PC-9 (cell line): Measurements from ENCODE around the gene WNT9A. TPM values are rescaled to one million over a fixed set of nuclear protein-coding genes. Genes with fewer than 3 reads are reported as not detected.

Experiments used
- BruUV-seq: library from RNA; stranded (reverse); fragments of 400-500 nt; replicated peaks from 2 replicates; lab custom pipeline; 2021; lab: Mats Ljungman, UMichigan
- CTCF ChIA-PET: fragments of 300-600 bp; sonication (Branson Sonifier 250); formaldehyde crosslinking; loops from one replicate; lab custom pipeline; 2022; ENCODE audit warnings: antibody characterized with exemption; lab: Charles Lee
- POLR2A ChIA-PET: fragments of 300-600 bp; sonication (Branson Sonifier 250); formaldehyde crosslinking; loops from one replicate; lab custom pipeline; 2022; ENCODE audit warnings: antibody characterized with exemption; ENCODE audit not compliant: unreplicated experiment; lab: Charles Lee
- DNase-seq, 2 experiments: peaks; one replicate each; pipeline versions ENCODE4 v3.0.0 to v3.0.0-alpha.2; 2015 to 2022; ENCODE audit warnings: mixed read lengths in 1 of 2
- H2AFZ ChIP-seq: fragments of 200-600 bp; sonication (generic); 2 replicates; pipeline ENCODE4 v1.8.1; 2017; ENCODE audit warnings: antibody characterized with exemption
- H3F3A ChIP-seq: fragments of 200-600 bp; sonication (generic); 2 replicates; pipeline ENCODE4 v1.8.1; 2017; ENCODE audit warnings: antibody characterized with exemption, mild to moderate bottlenecking, low read depth; ENCODE audit not compliant: insufficient read depth
- H3K27ac ChIP-seq: fragments of 200-600 bp; sonication (generic); 2 replicates; pipeline ENCODE4 v1.6.1; 2016; ENCODE audit warnings: mixed run types
- H3K27me3 ChIP-seq: fragments of 200-600 bp; sonication (generic); 2 replicates; pipeline ENCODE4 v1.6.1; 2016; ENCODE audit warnings: low read depth, mixed run types; ENCODE audit not compliant: insufficient read depth
- H3K36me3 ChIP-seq: fragments of 200-600 bp; sonication (generic); 2 replicates; pipeline ENCODE4 v1.6.1; 2016; ENCODE audit warnings: low read depth, mixed run types
- H3K4me1 ChIP-seq: fragments of 200-600 bp; sonication (generic); replicated peaks from 2 replicates; pipeline ENCODE4 v1.6.1; 2016; ENCODE audit warnings: mixed run types; ENCODE audit not compliant: insufficient read depth
- H3K4me2 ChIP-seq: fragments of 200-600 bp; sonication (generic); 2 replicates; pipeline ENCODE4 v1.6.1; 2017; ENCODE audit warnings: mixed run types
- H3K4me3 ChIP-seq: fragments of 200-600 bp; sonication (generic); 2 replicates; pipeline ENCODE4 v1.6.1; 2016; ENCODE audit warnings: mixed run types
- H3K79me2 ChIP-seq: fragments of 200-600 bp; sonication (generic); 2 replicates; pipeline ENCODE4 v1.6.1; 2017; ENCODE audit warnings: low read depth, mixed run types
- H3K9me2 ChIP-seq: fragments of 200-600 bp; sonication (generic); 2 replicates; pipeline ENCODE4 v1.8.1; 2017; ENCODE audit warnings: mild to moderate bottlenecking; ENCODE audit not compliant: insufficient read depth
- H3K9me3 ChIP-seq: fragments of 200-600 bp; sonication (generic); 2 replicates; pipeline ENCODE4 v1.8.1; 2016; ENCODE audit warnings: low read depth; ENCODE audit not compliant: insufficient read depth
- H4K20me1 ChIP-seq: fragments of 200-600 bp; sonication (generic); 2 replicates; pipeline ENCODE4 v1.8.1; 2017; ENCODE audit not compliant: insufficient read depth
- EZH2 ChIP-seq: fragments of 200-600 bp; sonication (generic); IDR thresholded peaks from 2 replicates; pipeline ENCODE4 v1.8.0; 2017; ENCODE audit warnings: antibody characterized with exemption, low read depth
- intact Hi-C: fragments of 100-400 bp; cut with micrococcal nuclease; formaldehyde crosslinking; loops from one replicate; pipeline ENCODE4 v1.10.0; 2022; ENCODE audit not compliant: unreplicated experiment
- total RNA-seq: library from RNA; stranded (reverse); gene quantifications from 2 replicates; pipeline ENCODE4 v1.2.3, GENCODE V29; 2021
- TF ChIP-seq, protein P1 (sequence below): fragments of 200-600 bp; sonication (generic); conservative IDR thresholded peaks from 2 replicates; pipeline ENCODE4 v1.6.1; 2017; ENCODE audit warnings: mixed run types, antibody characterized with exemption, mild to moderate bottlenecking, moderate library complexity

WNT9A gene
- total RNA-seq, 1 experiment from 2014 or later: 42.4 TPM

- Histone ChIP-seq H3K9me2 (no peaks in the 10 kb centered on the region), H3K27ac (no peak overlapping the region), H3K27me3 (no peaks in the 10 kb centered on the region), H3K9me3 (no peaks in the 10 kb centered on the region), H4K20me1 (no peaks in the 10 kb centered on the region), H3K4me1 (no peaks in the 10 kb centered on the region), H2AFZ (no peak overlapping the region), H3K79me2 (no peaks in the 10 kb centered on the region), H3F3A (no peaks in the 10 kb centered on the region), H3K36me3 (no peaks in the 10 kb centered on the region), H3K4me3 (no peak overlapping the region), H3K4me2 (no peak overlapping the region)
- DNase-seq: no peak
- ChIA-PET CTCF (interaction anchor here (0.6 kb wide), 1 partner anchor 157 kb away, joined by 4 read pairs; no protein-coding TSS in a partner anchor), POLR2A (interaction anchor here (0.6 kb wide), 1 partner anchor 132 kb away, joined by 4 read pairs; no protein-coding TSS in a partner anchor)
- no peak for TF ChIP-seq EZH2
- intact Hi-C loops: no loop called here
- no TSS peak for BruUV-seq
Measured at GRCh38 chr1:227921461-227922185, 26.1 kb downstream of the WNT9A start.

- Histone ChIP-seq H3K9me3 (no peaks in the 10 kb centered on the region), H3K27ac (no peak overlapping the region), H3K9me2 (no peaks in the 10 kb centered on the region), H3K4me2 (no peak overlapping the region), H3K79me2 (no peaks in the 10 kb centered on the region), H3K4me1 (no peaks in the 10 kb centered on the region), H2AFZ (no peak overlapping the region), H4K20me1 (no peaks in the 10 kb centered on the region), H3K27me3 (no peaks in the 10 kb centered on the region), H3K36me3 (no peaks in the 10 kb centered on the region), H3F3A (no peaks in the 10 kb centered on the region), H3K4me3 (no peak overlapping the region)
- DNase-seq: no peak
- intact Hi-C loops: no loop called here
- no peak for TF ChIP-seq EZH2
- TF ChIP-seq, protein P1, sequence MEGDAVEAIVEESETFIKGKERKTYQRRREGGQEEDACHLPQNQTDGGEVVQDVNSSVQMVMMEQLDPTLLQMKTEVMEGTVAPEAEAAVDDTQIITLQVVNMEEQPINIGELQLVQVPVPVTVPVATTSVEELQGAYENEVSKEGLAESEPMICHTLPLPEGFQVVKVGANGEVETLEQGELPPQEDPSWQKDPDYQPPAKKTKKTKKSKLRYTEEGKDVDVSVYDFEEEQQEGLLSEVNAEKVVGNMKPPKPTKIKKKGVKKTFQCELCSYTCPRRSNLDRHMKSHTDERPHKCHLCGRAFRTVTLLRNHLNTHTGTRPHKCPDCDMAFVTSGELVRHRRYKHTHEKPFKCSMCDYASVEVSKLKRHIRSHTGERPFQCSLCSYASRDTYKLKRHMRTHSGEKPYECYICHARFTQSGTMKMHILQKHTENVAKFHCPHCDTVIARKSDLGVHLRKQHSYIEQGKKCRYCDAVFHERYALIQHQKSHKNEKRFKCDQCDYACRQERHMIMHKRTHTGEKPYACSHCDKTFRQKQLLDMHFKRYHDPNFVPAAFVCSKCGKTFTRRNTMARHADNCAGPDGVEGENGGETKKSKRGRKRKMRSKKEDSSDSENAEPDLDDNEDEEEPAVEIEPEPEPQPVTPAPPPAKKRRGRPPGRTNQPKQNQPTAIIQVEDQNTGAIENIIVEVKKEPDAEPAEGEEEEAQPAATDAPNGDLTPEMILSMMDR: no peak
- no TSS peak for BruUV-seq
- ChIA-PET POLR2A (no interaction called here), CTCF (no interaction called here)
Measured at GRCh38 chr1:227920896-227921295, 26.8 kb downstream of the WNT9A start.

GRCh38 chr1:227920426-227920825 lies 27.3 kb downstream of the WNT9A start:
- no peaks in the 10 kb centered on the region for H4K20me1 ChIP-seq
- DNase-seq: no peak
- H3K9me3 ChIP-seq: no peaks in the 10 kb centered on the region
- H3K27ac ChIP-seq: no peak overlapping the region
- no peaks in the 10 kb centered on the region for H3K36me3 ChIP-seq
- no TSS peak for BruUV-seq
- intact Hi-C loops: no loop called here
- H3K79me2 ChIP-seq: no peaks in the 10 kb centered on the region
- H3K27me3 ChIP-seq: no peaks in the 10 kb centered on the region
- H3K4me3 ChIP-seq: no peak overlapping the region
- no peak overlapping the region for H2AFZ ChIP-seq
- TF ChIP-seq, protein P1: no peak
- no peak for TF ChIP-seq EZH2
- H3K4me1 ChIP-seq: no peaks in the 10 kb centered on the region
- H3K9me2 ChIP-seq: no peaks in the 10 kb centered on the region
- H3F3A ChIP-seq: no peaks in the 10 kb centered on the region
- ChIA-PET CTCF (no interaction called here), POLR2A (no interaction called here)
- H3K4me2 ChIP-seq: no peak overlapping the region
